Suprapubic skin (tissue), 4 donors: ENCODE measurements around the gene NCOA5.

ENCODE experiments used
- CTCF ChIP-seq, 2 donors: fragments of 200-600 bp in 1 of 2; fragments of 450-650 bp in 1 of 2; sonication (generic) in 1 of 2; IDR thresholded peaks; one replicate each; pipeline ENCODE4 v1.5.1; 2016 to 2019; ENCODE audit warnings: antibody characterized with exemption in 2 of 2, mild to moderate bottlenecking in 1 of 2, moderate library complexity in 1 of 2
- EP300 ChIP-seq: sonication (generic); formaldehyde crosslinking; IDR thresholded peaks from one replicate; pipeline ENCODE4 v1.6.1; 2017; ENCODE audit warnings: antibody characterized with exemption
- POLR2A ChIP-seq, 2 donors: fragments of 450-650 bp; IDR thresholded peaks; one replicate each; pipeline ENCODE4 v1.6.1; 2017; ENCODE audit warnings: antibody characterized with exemption in 2 of 2, mild to moderate bottlenecking in 2 of 2, moderate library complexity in 2 of 2
- POLR2AphosphoS5 ChIP-seq, 3 donors: sonication (generic); formaldehyde crosslinking; IDR thresholded peaks; one replicate each; pipeline ENCODE4 v1.6.1; 2017; ENCODE audit warnings: antibody characterized with exemption in 3 of 3

DNA sequence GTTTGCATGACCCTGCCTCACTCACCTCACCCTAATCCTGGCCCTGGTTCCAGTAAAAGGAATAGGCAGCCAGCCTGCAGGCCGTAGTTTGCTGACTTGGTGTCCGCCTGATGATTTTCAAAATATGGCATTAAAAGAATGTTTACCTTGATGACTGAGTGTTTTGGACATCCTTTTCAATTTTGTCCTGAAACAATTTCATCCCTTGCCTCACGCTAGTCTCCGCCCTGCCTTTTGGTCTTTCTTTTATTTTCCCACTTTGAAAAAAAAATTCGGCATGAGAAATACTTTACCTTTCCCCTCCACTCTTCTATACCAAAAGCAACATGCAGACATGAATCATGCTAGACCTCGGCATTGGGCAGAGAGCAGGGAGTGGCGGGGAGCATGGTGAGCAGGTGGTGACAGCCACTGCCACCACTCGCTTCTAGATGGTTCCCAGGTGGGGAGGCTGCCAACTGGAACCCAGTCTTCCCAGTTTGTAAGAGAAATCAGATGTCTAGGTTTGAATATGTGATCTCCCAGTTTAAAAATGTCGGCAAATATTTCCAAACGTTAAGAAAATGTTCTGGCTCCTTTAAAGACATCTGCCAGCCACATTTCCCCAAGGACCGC, 37.7 kb upstream of the NCOA5 start:
- no peak for TF ChIP-seq EP300
- no peak for TF ChIP-seq CTCF (IDR thresholded peaks at IDR 0.05)
- TF ChIP-seq POLR2AphosphoS5 (IDR thresholded peaks at IDR 0.05) = no peak
- TF ChIP-seq POLR2A (IDR thresholded peaks at IDR 0.05) = no peak
